ENCODE results near the gene XPO4. TPM values are rescaled to one million over a fixed set of nuclear protein-coding genes. Genes with fewer than 3 reads are reported as not detected.

XPO4 gene
- total RNA-seq, 4 donors from 2014 or later = 17.1 to 24.9 (median 18.6) TPM

- Histone ChIP-seq H3K27ac (peak within 1 kb of the TSS; percentile 63 to 94 (median 88)), H3K4me1 (peaks cover 3 to 20% (median 4%) of the 10 kb centered on the region in 3 donors), H3K9me3 (peaks cover 0 to 3% (median 0%) of the 10 kb centered on the region in 3 donors), H3K4me3 (peak within 1 kb of the TSS; percentile 53 to 60), H3K36me3 (peaks cover 0 to 28% of the 10 kb centered on the region in 2 donors), H3K27me3 (no peaks in the 10 kb centered on the region)
- WGBS, 2 donors (ENCODE audit: low coverage in 1 of 2) = 0% methylated on average over 5 of the region's 72 CpGs; no CpG with 5 or more reads in 1 of the 2 donors
- peak in 1 of 4 experiments; percentile 17 for TF ChIP-seq CTCF (IDR thresholded peaks at IDR 0.05)
- peak; percentile 96 for TF ChIP-seq POLR2AphosphoS5 (IDR thresholded peaks at IDR 0.05)
- no peak for TF ChIP-seq EP300 (IDR thresholded peaks at IDR 0.05)
- peak; percentile 84 to 89 for TF ChIP-seq POLR2A (IDR thresholded peaks at IDR 0.05)
- peak; percentile 98 for ATAC-seq
Observed at GRCh38 chr13:20773194-20774080, 129.1 kb downstream of the XPO4 start, which contains the start of gene EEF1AKMT1. TSS of gene EEF1AKMT1 (minus strand) at chr13:20773961. CDS start at chr13:20757598, 16,363 bp downstream.

GRCh38 chr13:20772401-20773131, 130.0 kb downstream of the XPO4 start:
- 70 to 80% methylated on average over 6 to 9 of the region's 10 CpGs for WGBS, 2 donors (ENCODE audit: low coverage in 1 of 2)
- ATAC-seq = no peak
- Histone ChIP-seq H3K27me3 (no peaks in the 10 kb centered on the region), H3K27ac (peak overlapping the region; percentile 63 to 94 (median 88)), H3K4me3 (peak overlapping the region; percentile 53 to 60), H3K36me3 (peaks cover 0 to 32% of the 10 kb centered on the region in 2 donors), H3K9me3 (peaks cover 0 to 11% (median 0%) of the 10 kb centered on the region in 3 donors), H3K4me1 (peaks cover 3 to 20% (median 4%) of the 10 kb centered on the region in 3 donors)
- TF ChIP-seq EP300 (IDR thresholded peaks at IDR 0.05) (no peak), POLR2A (IDR thresholded peaks at IDR 0.05) (no peak), CTCF (IDR thresholded peaks at IDR 0.05) (no peak), POLR2AphosphoS5 (IDR thresholded peaks at IDR 0.05) (no peak)

- Histone ChIP-seq H3K4me1 (peaks cover 3 to 19% (median 4%) of the 10 kb centered on the region in 3 donors), H3K27ac (no peak overlapping the region), H3K9me3 (peaks cover 0 to 17% (median 0%) of the 10 kb centered on the region in 3 donors), H3K4me3 (no peak overlapping the region), H3K36me3 (peaks cover 0 to 33% of the 10 kb centered on the region in 2 donors), H3K27me3 (no peaks in the 10 kb centered on the region)
- no peak for TF ChIP-seq EP300 (IDR thresholded peaks at IDR 0.05)
- no peak for TF ChIP-seq POLR2AphosphoS5 (IDR thresholded peaks at IDR 0.05)
- TF ChIP-seq CTCF (IDR thresholded peaks at IDR 0.05) = no peak
- TF ChIP-seq POLR2A (IDR thresholded peaks at IDR 0.05) = no peak
- ATAC-seq = no peak
- WGBS, 2 donors (ENCODE audit: low coverage in 1 of 2) = 90 to 94% methylated on average over 1 of the region's 1 CpG
Observed at GRCh38 chr13:20769834-20770233, 132.7 kb downstream of the XPO4 start.

GRCh38 chr13:20769091-20769490, 133.5 kb downstream of the XPO4 start:
- no peaks in the 10 kb centered on the region for H3K27me3 ChIP-seq
- no peak overlapping the region for H3K27ac ChIP-seq
- peaks cover 0 to 33% of the 10 kb centered on the region in 2 donors for H3K36me3 ChIP-seq
- no peak overlapping the region for H3K4me3 ChIP-seq
- peaks cover 0 to 17% (median 0%) of the 10 kb centered on the region in 3 donors for H3K9me3 ChIP-seq
- no peak for TF ChIP-seq EP300 (IDR thresholded peaks at IDR 0.05)
- no peak for TF ChIP-seq CTCF (IDR thresholded peaks at IDR 0.05)
- no peak for TF ChIP-seq POLR2AphosphoS5 (IDR thresholded peaks at IDR 0.05)
- no peak for TF ChIP-seq POLR2A (IDR thresholded peaks at IDR 0.05)
- ATAC-seq = no peak
- peaks cover 3 to 12% (median 4%) of the 10 kb centered on the region in 3 donors for H3K4me1 ChIP-seq
- WGBS, 2 donors (ENCODE audit: low coverage in 1 of 2) = 29 to 53% methylated on average over 1 to 2 of the region's 2 CpGs

Data from gastroesophageal sphincter (tissue), 4 donors.